Gastrocnemius medialis (tissue), 4 donors: ENCODE data around the gene HIBCH. TPM values are rescaled to one million over a fixed set of nuclear protein-coding genes. Genes with fewer than 3 reads are reported as not detected.

Experiments
- ATAC-seq, 2 donors: fragments of 150-250 bp; one replicate each; pipeline ENCODE4 v1.9.1; 2016
- DNase-seq, 2 donors: peaks; one replicate each; pipeline ENCODE4 v3.0.0-alpha.2; 2019
- H3K27ac ChIP-seq, 4 donors: fragments of 200-600 bp; sonication (generic); 1 replicate in 1 of 4; 2 replicates in 3 of 4; pipeline ENCODE4 v1.5.1; 2016 to 2018; ENCODE audit warnings: mild to moderate bottlenecking in 2 of 4, moderate library complexity in 1 of 4
- H3K27me3 ChIP-seq, 3 donors: fragments of 200-600 bp; sonication (generic) in 2 of 3; 1 replicate in 1 of 3; 2 replicates in 2 of 3; pipeline versions ENCODE4 v1.5.1 to v1.6.0; 2016 to 2019; ENCODE audit warnings: mild to moderate bottlenecking in 1 of 3, moderate library complexity in 1 of 3
- H3K36me3 ChIP-seq, 2 donors: fragments of 200-600 bp; sonication (generic) in 1 of 2; one replicate each; pipeline ENCODE4 v1.5.1; 2017 to 2018
- H3K4me1 ChIP-seq, 2 donors: fragments of 200-600 bp; sonication (generic) in 1 of 2; one replicate each; pipeline ENCODE4 v1.5.1; 2016 to 2017; ENCODE audit warnings: mild to moderate bottlenecking in 2 of 2
- H3K4me3 ChIP-seq, 4 donors: fragments of 200-600 bp; sonication (generic) in 3 of 4; 1 replicate in 1 of 4; 2 replicates in 3 of 4; pipeline ENCODE4 v1.5.1; 2016 to 2019; ENCODE audit warnings: mild to moderate bottlenecking in 2 of 4
- H3K9me3 ChIP-seq, 3 donors: fragments of 200-600 bp; sonication (generic) in 2 of 3; 1 replicate in 1 of 3; 2 replicates in 2 of 3; pipeline ENCODE4 v1.5.1; 2016 to 2019
- POLR2A ChIP-seq, 2 donors: fragments of 450-650 bp; IDR thresholded peaks; one replicate each; pipeline ENCODE4 v1.6.1; 2017; ENCODE audit warnings: antibody characterized with exemption in 2 of 2, mild to moderate bottlenecking in 2 of 2, moderate library complexity in 2 of 2
- in situ Hi-C, 4 donors: fragments of 200-750 bp; cut with MboI; loops; one replicate each; pipeline versions ENCODE4 v1.15.0 to v1.8.0; 2017; ENCODE audit warnings: low sequenced_read_pairs in 4 of 4
- intact Hi-C: fragments of 100-400 bp; cut with DNase I; formaldehyde crosslinking; loops from one replicate; pipeline ENCODE4 v1.15.1; 2023; ENCODE audit warnings: low total_unique reads
- total RNA-seq, 4 donors: library from RNA; depleted of rRNA; stranded (reverse); fragments of >200 nt; gene quantifications; one replicate each; pipeline versions ENCODE4 v1.1.0 to v1.2.3, GENCODE V29; 2016
- TF ChIP-seq, protein P1 (sequence below), 5 experiments: fragments of 450-650 bp in 3 of 5; fragments of 200-600 bp in 2 of 5; sonication (generic) in 2 of 5; IDR thresholded peaks in 4 of 5; conservative IDR thresholded peaks in 1 of 5; 1 replicate in 4 of 5; 2 replicates in 1 of 5; pipeline ENCODE4 v1.5.1; 2016 to 2019; ENCODE audit warnings: antibody characterized with exemption in 5 of 5, mild to moderate bottlenecking in 3 of 5, moderate library complexity in 3 of 5

Gene HIBCH
- total RNA-seq, 4 donors from 2014 or later: 3.7 to 20.1 (median 10.6) TPM

DNA sequence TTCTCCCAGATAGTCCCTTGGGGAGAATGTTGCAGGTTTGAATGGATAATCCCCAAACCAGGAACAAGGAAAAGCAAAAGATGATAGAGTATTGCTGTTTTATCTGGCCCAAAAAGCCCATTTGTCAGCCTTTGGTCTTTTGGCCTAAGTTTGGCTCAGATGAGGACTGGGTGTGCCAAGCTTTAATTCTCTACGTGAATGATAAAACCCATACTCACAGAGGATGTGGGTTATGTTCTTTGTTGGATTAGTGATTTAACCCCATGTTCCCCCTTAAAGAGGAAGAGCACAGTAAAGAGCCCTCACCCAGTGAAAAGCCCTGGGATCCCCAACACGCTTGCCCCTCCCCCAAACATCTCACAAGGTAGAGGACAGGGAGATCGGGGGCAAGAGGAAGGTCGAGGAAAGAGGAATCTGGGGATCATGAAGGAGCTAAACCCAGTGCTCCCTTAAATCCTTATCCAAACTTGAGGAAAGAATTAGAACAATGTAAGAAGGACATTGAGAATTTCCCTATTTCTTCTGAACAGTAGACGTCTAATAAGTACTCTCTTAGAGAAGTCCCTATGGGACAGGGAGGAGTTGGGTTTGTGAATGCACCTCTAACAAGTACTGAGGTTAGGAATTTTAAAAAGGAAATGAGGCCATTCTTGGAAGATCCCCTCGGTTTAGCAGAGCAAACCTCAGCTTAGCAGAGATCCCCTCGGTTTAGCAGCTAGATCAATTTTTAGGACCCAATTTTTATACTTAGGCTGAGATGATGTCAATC lies 105.0 kb downstream of the HIBCH start:
- H3K27ac ChIP-seq: no peak overlapping the region
- in situ Hi-C loops (no loop called here), intact Hi-C loops (no loop called here)
- no peaks in the 10 kb centered on the region for H3K4me1 ChIP-seq
- peaks cover 0 to 4% of the 10 kb centered on the region in 2 donors for H3K36me3 ChIP-seq
- no peak for TF ChIP-seq POLR2A (IDR thresholded peaks at IDR 0.05)
- TF ChIP-seq, protein P1, sequence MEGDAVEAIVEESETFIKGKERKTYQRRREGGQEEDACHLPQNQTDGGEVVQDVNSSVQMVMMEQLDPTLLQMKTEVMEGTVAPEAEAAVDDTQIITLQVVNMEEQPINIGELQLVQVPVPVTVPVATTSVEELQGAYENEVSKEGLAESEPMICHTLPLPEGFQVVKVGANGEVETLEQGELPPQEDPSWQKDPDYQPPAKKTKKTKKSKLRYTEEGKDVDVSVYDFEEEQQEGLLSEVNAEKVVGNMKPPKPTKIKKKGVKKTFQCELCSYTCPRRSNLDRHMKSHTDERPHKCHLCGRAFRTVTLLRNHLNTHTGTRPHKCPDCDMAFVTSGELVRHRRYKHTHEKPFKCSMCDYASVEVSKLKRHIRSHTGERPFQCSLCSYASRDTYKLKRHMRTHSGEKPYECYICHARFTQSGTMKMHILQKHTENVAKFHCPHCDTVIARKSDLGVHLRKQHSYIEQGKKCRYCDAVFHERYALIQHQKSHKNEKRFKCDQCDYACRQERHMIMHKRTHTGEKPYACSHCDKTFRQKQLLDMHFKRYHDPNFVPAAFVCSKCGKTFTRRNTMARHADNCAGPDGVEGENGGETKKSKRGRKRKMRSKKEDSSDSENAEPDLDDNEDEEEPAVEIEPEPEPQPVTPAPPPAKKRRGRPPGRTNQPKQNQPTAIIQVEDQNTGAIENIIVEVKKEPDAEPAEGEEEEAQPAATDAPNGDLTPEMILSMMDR (IDR thresholded peaks at IDR 0.05 in 4 of 5, conservative IDR thresholded peaks at IDR 0.05 in 1 of 5): no peak
- no peaks in the 10 kb centered on the region for H3K9me3 ChIP-seq
- H3K4me3 ChIP-seq: no peak overlapping the region
- DNase-seq: no peak
- ATAC-seq: no peak
- H3K27me3 ChIP-seq: no peaks in the 10 kb centered on the region

DNA sequence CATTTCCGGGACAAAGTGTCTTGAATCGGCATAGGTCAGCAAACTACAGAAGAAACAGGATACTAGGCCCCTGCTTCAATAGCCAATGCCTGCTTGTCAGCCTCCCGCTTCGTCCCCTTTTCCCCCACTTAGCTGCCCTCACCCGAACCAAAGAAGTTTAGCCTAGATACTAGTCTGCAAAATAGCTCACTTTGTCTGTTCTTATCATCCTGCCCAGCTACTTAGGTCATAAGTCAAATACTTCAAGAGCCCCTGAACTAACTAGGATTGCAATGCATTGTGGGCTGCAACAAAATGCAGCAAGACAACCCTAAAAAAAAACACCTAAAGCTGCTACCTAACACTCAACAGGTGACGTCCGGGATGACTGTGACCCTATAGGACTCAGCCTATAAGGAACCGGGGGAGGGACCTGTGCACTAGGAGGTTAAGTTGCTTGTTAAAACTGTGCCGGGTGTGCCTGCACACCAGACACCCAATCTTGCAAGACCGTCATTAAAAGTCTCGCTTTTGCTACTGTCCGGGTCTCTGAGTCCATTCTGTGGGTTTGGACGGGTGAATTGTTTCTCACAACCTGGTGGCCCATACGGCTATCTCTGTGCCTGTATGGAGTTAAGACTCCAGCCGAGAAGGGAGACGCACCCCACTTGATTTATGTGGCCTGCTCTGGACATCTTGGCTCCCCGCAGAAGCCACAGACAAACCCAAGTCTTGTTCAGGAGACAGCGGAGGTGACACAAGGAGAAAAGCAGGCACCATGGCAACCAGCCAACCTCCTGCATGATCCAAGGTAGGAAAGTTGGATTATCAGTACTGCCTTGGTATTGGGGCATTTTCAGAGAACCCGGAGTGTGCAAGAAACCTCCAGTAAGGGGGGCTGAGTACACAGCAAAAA lies 105.9 kb downstream of the HIBCH start:
- H3K27me3 ChIP-seq: no peaks in the 10 kb centered on the region
- intact Hi-C loops: no loop called here
- ATAC-seq: no peak
- H3K9me3 ChIP-seq: no peaks in the 10 kb centered on the region
- H3K36me3 ChIP-seq: peaks cover 0 to 4% of the 10 kb centered on the region in 2 donors
- no peak overlapping the region for H3K27ac ChIP-seq
- no peak for TF ChIP-seq POLR2A (IDR thresholded peaks at IDR 0.05)
- TF ChIP-seq, protein P1 (IDR thresholded peaks at IDR 0.05 in 4 of 5, conservative IDR thresholded peaks at IDR 0.05 in 1 of 5): no peak
- DNase-seq: no peak
- no peak overlapping the region for H3K4me3 ChIP-seq
- in situ Hi-C loops: no loop called here
- H3K4me1 ChIP-seq: no peaks in the 10 kb centered on the region

DNA sequence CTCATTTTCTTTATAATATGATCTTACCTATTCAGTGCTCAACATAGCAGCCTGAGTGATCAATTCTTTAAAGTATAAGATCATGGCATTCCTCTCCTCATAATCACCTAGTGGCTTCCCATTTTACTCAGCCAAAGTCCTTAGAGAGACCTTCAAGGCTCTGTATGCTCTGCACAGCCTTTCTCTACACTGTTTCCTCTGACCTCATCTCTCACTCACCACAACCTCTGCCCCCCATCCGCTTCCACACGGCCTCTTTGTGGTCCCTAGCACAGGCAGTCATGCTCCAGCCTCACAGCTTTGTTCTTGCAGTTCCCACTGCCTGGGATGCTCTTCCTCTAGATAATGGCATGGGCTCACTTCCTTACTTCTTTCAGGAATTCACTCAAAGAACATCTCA lies 109.2 kb downstream of the HIBCH start:
- Histone ChIP-seq H3K4me3 (no peak overlapping the region), H3K36me3 (peaks cover 0 to 4% of the 10 kb centered on the region in 2 donors), H3K27me3 (no peaks in the 10 kb centered on the region), H3K9me3 (no peaks in the 10 kb centered on the region), H3K4me1 (no peaks in the 10 kb centered on the region), H3K27ac (no peak overlapping the region)
- intact Hi-C loops: no loop called here
- DNase-seq (no peak), ATAC-seq (no peak)
- in situ Hi-C loops: no loop called here
- TF ChIP-seq POLR2A (IDR thresholded peaks at IDR 0.05): no peak
- TF ChIP-seq, protein P1 (IDR thresholded peaks at IDR 0.05 in 4 of 5, conservative IDR thresholded peaks at IDR 0.05 in 1 of 5): no peak

DNA sequence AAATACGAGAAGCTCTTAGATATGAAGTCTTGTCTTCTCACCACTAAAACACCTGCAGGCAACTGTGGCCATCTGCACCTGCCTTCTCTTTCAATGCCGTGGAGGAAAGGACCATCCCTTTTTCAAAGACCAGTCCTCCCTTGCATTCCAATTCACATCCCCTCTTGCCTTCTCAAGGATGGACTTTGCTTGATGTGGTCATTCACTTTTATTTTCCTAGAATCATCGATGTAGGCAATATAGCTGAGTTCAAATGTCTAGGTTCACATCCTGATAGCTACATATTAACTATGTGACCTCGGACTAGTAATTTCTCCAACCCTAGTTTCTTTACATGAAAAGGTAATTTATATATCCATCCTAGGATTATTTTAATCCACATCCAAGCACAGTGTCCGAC lies 110.1 kb downstream of the HIBCH start:
- intact Hi-C loops: no loop called here
- no peak for TF ChIP-seq POLR2A (IDR thresholded peaks at IDR 0.05)
- TF ChIP-seq, protein P1 (IDR thresholded peaks at IDR 0.05 in 4 of 5, conservative IDR thresholded peaks at IDR 0.05 in 1 of 5): no peak
- no peaks in the 10 kb centered on the region for H3K4me1 ChIP-seq
- no peak overlapping the region for H3K4me3 ChIP-seq
- no peaks in the 10 kb centered on the region for H3K27me3 ChIP-seq
- H3K27ac ChIP-seq: no peak overlapping the region
- in situ Hi-C loops: no loop called here
- H3K9me3 ChIP-seq: no peaks in the 10 kb centered on the region
- peaks cover 0 to 4% of the 10 kb centered on the region in 2 donors for H3K36me3 ChIP-seq
- DNase-seq (no peak), ATAC-seq (no peak)
